WI38 (cell line): ENCODE measurements around the gene ALDH7A1.

ENCODE experiments used
- H3K4me3 ChIP-seq: 2 replicates; pipeline ENCODE4 v1.5.1; 2011; ENCODE audit warnings: low read depth, mild to moderate bottlenecking, control low read depth, low read length
- CTCF ChIP-seq: IDR thresholded peaks from 2 replicates; pipeline ENCODE4 v1.5.1; 2012; ENCODE audit warnings: low read depth, mild to moderate bottlenecking, control low read depth, low read length

The ALDH7A1 gene

GRCh38 chr5:126514131-126514557 is 80.9 kb downstream of the ALDH7A1 start:
- TF ChIP-seq CTCF: no peak
- H3K4me3 ChIP-seq: no peak overlapping the region

GRCh38 chr5:126513703-126514102 is 81.3 kb downstream of the ALDH7A1 start:
- TF ChIP-seq CTCF: no peak
- H3K4me3 ChIP-seq: no peak overlapping the region

GRCh38 chr5:126513302-126513701 is 81.7 kb downstream of the ALDH7A1 start:
- no peak for TF ChIP-seq CTCF

GRCh38 chr5:126512451-126512850 is 82.6 kb downstream of the ALDH7A1 start:
- no peak overlapping the region for H3K4me3 ChIP-seq

More at GRCh38 chr5:126513302-126513701, 81.7 kb downstream of the ALDH7A1 start:
- H3K4me3 ChIP-seq: no peak overlapping the region

GRCh38 chr5:126511961-126512360 is 83.1 kb downstream of the ALDH7A1 start:
- TF ChIP-seq CTCF: no peak
- H3K4me3 ChIP-seq: no peak overlapping the region

More at GRCh38 chr5:126512451-126512850, 82.6 kb downstream of the ALDH7A1 start:
- TF ChIP-seq CTCF: no peak

GRCh38 chr5:126509339-126509738 is 85.7 kb downstream of the ALDH7A1 start:
- H3K4me3 ChIP-seq: no peak overlapping the region
- TF ChIP-seq CTCF: no peak

GRCh38 chr5:126508962-126509279 is 86.1 kb downstream of the ALDH7A1 start:
- TF ChIP-seq CTCF: no peak
- no peak overlapping the region for H3K4me3 ChIP-seq
